ENCODE data around the gene WNK1.

WNK1 gene

DNA sequence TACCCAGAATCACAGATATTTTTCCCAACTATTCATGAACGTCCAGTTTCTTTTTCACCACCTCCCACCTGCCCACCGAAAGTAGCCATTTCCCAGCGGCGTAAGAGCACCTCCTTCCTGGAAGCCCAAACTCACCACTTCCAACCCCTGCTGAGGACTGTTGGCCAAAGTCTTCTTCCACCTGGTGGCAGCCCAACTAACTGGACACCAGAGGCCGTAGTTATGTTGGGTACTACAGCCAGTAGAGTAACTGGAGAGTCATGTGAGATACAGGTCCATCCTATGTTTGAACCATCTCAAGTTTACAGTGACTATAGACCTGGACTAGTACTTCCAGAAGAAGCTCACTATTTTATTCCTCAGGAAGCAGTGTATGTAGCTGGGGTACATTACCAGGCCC lies 115.5 kb downstream of the WNK1 start:
- DNase-seq: no peak

DNA sequence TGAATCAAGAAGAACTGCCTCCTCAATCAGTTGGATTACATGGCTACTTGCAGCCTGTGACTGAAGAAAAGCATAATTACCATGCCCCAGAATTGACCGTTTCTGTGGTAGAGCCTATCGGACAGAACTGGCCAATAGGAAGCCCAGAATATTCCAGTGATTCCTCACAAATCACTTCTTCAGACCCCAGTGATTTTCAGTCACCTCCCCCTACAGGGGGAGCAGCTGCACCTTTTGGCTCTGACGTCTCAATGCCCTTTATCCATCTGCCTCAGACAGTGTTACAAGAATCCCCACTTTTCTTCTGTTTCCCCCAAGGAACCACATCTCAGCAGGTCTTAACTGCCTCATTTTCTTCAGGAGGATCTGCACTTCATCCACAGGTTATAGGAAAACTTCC lies 116.3 kb downstream of the WNK1 start:
- no peak for DNase-seq

DNA sequence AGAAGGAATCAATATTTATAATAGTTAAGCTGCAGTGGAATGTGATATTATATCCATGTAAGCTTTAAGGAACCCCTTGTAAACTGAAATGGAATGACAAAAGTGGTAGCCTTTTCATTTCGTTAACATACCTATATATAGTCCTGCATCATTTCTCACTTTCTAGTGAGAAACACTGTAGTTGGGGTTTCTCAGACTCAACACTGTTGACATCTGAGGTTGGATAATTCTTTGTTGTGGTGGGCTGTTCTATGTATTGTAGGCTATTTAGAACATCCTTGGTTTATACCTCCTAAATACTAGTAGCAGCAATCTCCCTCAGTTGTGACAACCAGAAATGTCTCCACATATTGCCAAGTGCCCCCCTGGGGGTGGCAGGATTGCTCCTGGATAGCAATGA lies 118.0 kb downstream of the WNK1 start:
- no peak for DNase-seq

DNA sequence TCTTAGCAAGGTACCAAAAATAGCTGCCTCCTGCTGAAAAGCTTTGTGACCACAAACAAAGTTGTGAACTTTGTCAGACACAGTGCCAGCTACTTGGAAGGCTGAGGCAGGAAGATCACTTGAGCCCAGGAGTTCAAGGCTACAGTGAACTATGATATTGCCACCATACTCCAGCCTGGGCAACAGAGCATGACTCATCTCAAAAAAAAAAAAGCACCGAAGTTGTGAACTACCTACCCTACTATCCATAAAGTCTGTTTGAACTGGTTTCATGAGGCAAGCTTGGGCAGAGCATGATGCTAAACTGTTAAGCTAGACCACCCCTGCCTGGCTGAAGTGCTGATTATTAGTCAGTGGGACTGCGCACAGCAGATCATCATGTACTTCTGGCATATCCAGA lies 121.6 kb downstream of the WNK1 start:
- no peak for DNase-seq

DNA sequence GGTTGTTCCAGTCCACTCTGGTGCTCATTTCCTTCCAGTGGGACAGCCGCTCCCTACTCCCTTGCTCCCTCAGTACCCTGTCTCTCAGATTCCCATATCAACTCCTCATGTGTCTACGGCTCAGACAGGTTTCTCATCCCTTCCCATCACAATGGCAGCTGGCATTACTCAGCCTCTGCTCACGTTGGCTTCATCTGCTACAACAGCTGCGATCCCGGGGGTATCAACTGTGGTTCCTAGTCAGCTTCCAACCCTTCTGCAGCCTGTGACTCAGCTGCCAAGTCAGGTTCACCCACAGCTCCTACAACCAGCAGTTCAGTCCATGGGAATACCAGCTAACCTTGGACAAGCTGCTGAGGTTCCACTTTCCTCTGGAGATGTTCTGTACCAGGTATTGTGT lies 127.3 kb downstream of the WNK1 start:
- DNase-seq: no peak

DNA sequence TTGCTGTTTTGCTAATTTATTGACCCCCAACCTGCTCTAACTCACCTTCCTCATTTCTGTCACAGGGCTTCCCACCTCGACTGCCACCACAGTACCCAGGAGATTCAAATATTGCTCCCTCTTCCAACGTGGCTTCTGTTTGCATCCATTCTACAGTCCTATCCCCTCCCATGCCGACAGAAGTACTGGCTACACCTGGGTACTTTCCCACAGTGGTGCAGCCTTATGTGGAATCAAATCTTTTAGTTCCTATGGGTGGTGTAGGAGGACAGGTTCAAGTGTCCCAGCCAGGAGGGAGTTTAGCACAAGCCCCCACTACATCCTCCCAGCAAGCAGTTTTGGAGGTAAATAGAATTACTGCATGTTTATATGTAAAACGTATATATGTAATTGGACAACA lies 128.3 kb downstream of the WNK1 start:
- no peak for DNase-seq

DNA sequence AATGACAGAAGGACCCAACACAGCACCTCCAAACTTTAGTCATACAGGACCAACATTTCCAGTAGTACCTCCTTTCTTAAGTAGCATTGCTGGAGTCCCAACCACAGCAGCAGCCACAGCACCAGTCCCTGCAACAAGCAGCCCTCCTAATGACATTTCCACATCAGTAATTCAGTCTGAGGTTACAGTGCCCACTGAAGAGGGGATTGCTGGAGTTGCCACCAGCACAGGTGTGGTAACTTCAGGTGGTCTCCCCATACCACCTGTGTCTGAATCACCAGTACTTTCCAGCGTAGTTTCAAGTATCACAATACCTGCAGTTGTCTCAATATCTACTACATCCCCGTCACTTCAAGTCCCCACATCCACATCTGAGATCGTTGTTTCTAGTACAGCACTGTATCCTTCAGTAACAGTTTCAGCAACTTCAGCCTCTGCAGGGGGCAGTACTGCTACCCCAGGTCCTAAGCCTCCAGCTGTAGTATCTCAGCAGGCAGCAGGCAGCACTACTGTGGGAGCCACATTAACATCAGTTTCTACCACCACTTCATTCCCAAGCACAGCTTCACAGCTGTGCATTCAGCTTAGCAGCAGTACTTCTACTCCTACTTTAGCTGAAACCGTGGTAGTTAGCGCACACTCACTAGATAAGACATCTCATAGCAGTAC lies 132.5 kb downstream of the WNK1 start:
- no peak for DNase-seq

DNA sequence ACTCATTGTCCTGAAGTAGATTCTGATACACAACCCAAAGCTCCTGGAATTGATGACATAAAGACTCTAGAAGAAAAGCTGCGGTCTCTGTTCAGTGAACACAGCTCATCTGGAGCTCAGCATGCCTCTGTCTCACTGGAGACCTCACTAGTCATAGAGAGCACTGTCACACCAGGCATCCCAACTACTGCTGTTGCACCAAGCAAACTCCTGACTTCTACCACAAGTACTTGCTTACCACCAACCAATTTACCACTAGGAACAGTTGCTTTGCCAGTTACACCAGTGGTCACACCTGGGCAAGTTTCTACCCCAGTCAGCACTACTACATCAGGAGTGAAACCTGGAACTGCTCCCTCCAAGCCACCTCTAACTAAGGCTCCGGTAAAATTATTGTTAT lies 133.3 kb downstream of the WNK1 start:
- DNase-seq: no peak

DNA sequence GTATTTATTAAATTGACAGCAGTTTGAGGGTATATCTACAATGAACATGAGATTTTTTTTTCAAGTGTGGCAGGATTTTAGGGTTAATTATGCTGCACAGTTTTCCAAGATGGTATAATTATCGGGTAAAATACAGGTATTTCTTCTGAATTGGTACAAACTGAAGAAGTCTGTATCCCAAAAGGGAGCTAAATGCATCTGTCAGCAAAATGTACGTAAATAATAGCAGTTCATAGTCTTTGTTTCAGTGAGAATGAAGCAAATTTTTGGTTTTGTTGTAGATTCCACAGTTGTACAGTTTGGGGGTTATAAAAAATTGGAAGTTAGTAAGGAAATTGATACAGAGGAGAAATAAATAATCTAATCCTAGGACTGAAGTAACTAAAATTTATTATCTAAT lies 133.8 kb downstream of the WNK1 start:
- no peak for DNase-seq

DNA sequence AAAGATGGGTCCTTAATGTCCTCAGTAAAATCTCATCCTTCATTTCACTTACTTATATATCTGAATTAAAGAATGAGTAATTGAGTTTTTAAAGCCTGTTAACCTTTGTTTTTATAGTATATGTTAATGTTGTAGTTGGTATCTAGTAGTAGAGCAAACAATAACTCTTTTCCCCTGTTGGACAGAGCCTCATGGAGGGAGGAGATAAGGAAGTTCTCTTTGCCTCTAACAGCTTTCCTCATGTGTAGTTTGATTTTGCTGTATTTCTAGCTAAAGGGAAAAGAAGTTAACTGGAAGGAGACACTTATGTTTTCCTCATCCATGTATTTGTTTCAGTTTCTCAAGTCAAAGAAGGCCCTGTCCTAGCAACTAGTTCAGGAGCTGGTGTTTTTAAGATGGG lies 141.8 kb downstream of the WNK1 start:
- no peak for DNase-seq

DNA sequence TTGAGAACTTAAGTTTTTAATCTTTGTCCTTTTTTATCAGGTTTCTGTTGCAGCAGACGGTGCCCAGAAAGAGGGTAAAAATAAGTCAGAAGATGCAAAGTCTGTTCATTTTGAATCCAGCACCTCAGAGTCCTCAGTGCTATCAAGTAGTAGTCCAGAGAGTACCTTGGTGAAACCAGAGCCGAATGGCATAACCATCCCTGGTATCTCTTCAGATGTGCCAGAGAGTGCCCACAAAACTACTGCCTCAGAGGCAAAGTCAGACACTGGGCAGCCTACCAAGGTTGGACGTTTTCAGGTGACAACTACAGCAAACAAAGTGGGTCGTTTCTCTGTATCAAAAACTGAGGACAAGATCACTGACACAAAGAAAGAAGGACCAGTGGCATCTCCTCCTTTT lies 143.7 kb downstream of the WNK1 start:
- DNase-seq: no peak

DNA sequence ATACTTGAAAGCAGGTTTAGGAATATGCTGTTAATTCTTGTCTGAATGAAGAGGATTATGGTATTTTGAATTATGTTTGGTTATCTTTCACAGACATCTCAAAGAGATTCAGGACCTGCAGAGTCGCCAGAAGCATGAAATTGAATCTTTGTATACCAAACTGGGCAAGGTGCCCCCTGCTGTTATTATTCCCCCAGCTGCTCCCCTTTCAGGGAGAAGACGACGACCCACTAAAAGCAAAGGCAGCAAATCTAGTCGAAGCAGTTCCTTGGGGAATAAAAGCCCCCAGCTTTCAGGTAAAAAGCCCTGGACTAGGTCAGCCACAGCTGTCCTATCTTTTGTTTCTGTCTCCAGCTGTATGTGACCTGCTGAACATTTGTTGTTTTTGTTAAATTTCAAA lies 145.0 kb downstream of the WNK1 start:
- DNase-seq: no peak

DNA sequence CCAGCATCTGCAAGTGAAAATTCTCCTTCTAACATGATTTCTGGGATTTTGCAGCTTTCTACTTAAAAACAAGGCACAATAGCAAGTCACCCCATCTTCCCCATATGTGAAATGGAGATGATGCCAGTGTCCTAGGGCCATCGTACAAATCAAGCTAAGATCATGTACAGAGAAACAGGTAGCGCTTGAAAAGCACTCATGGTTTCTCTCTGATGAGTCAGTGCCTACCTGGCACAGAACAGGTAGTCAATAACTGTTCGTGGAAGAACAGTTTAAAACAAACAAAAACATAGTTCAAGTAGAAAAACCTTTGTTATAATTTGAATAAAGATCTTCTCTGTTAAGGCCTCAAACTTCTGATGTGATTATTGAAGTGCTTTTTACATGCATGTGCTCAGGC lies 150.2 kb downstream of the WNK1 start:
- no peak for DNase-seq

DNA sequence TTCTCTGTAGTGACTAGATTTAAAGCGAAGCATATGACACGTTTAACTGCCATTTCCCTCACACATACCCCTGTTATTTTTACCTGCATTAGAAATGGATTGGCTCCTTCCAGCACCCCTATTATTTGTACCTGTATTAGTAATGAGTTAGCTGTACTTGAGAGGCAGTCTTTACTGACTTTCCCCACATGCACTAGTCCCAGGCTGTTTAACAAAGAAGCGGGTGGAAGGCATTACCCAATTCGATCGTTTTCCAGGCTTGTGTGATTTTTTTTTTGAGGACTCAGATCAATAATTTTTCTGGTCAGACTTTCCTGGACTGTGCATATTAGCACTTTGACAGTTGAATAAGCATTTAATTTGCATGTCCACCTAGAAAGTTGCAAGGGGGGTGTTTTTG lies 150.7 kb downstream of the WNK1 start:
- no peak for DNase-seq

DNA sequence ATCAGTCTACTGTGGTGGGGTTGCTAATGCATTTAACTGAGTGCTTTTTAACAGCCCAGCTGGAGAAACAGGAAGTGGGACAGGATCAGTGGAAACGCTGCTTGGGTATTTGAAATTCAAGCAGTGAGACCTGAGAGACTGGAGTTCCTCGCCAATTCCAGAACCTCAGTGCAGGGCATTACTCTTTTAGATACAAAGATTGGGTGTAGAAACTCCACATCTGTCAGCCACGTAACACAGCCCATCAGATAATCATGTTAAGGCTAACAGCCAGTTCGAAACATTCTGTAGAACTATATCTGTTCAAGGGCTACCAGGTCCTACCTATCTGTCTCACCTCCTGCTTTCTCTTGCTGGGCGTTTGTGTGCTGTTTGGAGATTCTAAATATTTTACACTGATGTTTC lies 151.6 kb downstream of the WNK1 start:
- no peak for DNase-seq

DNA sequence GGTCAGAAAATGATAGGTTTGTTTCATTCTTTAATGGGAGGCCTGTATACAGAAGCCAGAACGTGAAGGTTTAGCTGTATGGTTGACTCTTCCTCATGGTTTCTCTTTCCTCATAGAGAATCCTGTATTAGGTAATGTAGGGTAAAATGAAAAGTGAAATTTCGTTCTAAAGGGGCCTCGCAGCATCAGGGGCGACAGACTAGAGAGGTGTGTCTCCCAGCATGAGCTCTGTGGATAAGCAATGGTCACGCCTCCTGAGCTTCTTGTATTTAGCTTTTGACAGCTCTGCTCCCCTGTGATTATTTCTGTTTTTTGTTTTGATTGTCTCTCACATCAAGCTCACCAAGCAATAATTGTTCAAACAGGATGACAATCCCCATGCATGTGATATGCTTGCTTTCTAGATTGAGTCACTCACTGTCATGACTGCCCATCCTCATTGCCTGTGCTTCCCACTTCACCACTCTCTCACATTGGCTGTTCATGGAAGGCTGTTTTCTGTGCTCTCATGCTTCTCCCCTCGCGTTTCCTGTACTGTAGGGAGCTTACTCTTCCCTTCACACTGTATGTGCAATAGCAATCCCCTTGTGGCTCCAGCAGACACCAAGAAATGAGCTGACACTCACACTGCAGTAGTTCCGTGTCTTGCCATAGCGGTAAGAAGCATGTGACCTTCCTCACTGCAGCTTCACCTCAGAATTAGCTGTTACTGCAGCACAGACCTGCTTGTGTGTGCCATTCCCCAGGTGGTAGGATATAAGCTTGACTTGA lies 153.1 kb downstream of the WNK1 start:
- no peak for DNase-seq

DNA sequence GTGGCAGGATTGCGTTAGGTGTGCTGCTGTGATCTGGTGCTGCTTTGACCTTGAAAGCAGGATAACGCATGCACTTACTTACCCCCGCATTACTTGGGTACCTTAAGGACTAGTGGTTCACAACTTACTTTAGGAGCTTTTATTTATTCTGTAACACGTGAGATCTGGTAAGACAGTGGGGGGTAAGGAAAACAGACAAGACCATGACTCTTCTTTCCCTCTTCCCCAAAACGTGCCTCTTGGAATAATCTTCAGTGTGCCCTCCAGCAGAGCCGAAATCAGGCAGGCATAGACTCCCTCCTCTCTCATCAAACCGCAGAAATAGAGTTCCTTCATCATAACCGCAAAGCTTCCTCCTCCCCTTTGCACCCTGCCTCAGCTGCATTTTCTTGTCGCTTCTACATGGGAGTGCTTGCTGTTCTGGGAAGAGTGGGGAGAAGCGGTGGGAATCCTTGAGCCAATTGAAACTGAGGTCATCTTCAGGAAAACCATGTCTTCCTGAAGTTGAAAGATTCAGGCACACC lies 153.7 kb downstream of the WNK1 start:
- DNase-seq: no peak

DNA sequence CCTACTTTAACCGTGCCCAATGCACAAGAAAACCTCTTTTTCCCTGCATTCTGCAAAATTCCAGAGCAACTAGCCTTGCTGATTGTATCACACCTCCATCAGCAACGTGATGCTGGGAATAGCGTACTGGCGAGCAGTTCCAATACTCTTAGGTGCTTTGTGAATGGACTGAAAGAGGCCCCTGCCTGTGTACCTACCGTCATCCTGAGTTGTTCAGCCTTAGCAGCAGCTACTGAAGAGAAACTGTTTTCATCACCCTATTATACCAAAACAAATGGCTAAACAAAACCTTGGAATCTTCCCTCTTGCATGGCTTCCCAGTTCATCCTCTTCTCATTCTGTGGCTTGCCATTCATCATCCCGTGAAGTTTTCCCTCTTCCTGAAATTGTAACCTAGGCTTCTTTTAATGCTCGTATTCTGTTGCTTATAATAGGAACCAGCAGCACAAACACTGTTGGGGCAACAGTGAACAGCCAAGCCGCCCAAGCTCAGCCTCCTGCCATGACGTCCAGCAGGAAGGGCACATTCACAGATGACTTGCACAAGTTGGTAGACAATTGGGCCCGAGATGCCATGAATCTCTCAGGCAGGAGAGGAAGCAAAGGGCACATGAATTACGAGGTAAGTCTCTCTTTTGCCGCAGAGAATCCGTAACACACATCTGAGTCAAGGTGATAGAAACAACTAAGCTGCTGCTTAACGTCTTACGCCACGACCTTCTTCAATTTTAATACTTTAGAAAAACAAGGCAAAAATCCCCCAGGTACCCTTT lies 155.2 kb downstream of the WNK1 start:
- DNase-seq: no peak

DNA sequence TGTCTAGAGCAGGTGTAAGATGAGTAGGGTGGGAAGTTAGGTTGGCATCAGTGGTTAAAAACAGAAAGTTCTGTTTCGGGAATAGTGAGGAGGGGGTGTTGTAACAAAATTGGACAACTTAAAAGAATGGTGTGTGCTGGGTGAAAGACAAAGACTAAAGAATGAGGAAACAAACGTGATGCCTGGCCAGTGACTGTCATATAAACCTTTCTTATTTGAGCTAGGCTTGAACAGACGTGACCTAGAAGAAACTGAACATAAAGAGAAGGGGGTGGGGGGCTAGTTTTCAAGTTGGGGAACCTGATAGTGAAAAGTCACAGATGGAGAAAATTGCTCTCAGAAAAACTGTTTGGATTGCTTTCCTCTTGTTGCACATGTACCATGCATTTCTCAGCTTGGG lies 157.5 kb downstream of the WNK1 start:
- DNase-seq: no peak

DNA sequence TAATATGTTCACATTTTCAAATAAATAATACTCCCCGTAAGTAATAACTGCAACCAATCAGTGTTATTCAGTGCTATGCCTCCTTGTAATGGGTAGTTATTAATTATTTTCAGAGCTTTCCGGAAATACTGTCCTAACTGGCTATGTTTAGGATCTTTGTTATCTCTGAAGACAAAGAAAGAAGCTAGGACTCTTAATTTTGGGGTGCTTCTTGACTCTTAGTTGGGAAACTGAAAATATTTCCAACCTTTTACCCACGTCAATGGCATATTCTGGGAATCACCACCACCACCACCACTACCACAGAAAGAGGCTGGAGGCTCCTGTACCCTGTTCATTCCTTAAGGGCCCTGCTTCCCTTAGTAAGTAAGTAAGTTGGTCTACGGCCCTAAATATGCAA lies 158.0 kb downstream of the WNK1 start:
- no peak for DNase-seq

DNA sequence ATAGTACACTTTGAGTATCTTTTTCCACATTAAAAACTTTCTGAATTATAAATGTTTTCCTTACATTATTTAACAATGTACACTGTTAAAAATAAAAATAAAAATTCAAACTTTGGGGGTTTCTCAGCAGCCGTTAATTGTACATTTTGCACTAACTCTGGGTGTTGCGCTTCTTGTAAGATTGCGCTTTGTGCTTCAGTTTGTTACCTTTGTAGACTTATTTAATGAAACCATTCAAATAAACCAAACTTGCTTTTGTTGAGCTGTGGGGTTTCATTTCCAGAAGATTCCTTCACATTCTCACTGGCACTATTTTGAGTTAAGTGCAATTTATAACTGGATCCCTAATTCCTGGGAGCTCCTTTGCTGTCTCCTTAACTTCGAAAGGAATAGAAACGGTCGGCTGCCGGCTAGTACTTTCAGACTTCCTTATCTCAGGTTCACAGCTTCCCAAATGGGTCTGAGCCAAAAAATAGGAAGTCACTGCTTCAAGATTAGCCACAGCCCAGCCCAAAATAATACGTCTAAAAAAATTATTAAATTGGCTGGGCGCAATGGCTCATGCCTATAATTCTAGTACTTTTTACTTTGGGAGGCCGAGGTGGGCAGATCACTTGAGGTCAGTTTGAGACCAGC lies 158.9 kb downstream of the WNK1 start:
- DNase-seq: no peak

DNA sequence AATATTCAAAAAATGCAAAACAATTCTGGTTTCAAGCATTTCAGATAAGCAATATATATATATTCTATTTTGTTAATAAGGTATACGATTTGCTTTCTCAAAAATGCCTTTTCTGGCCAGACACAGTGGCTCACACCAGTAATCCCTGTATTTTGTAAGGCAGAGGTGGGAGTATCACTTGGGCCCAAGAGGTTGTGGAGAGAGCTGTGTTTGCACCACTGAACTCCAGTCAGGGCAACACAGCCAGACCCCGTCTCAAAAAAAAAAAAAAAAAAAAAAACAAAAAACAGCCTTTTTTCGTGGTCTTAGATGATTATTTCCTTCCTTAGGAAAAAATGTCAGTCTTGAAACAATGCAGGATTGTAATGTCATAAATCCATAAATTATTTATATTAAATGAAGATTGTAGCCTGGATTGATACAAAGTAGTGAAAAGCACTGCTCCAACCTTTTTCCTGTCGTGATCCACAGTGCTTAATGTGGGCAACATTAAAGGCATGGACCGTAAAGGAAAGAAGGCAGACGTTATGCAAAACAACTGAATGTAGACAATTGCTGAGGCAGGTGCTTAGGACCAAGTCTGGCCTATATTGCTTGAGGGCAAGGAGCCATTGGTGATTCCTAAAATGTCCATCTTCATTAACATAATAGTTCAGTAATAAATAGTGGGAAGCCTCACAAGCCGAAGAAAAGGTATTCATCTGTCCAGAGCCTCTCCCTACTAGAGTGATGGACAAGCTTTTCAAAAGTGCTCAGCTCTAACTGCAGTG lies 160.3 kb downstream of the WNK1 start:
- DNase-seq: no peak

Data from stimulated activated CD4-positive, alpha-beta T cell treated with anti-CD3 and anti-CD28 coated beads, Interleukin-2, amount 100 ng/mL, for 24 hours (primary cell).